Subcutaneous abdominal adipose tissue (tissue), 5 donors: ENCODE data around the gene ZNF382.
A peak's percentile ranks its signal among the peaks of the same experiment; 100 is the strongest.
"Not testable (repeated sequence)": the region's sequence is repeated elsewhere in the genome, so short reads cannot be mapped to it uniquely, and the experiment has no call there.

Experiments used
- H3K27ac ChIP-seq: one replicate; pipeline ENCODE4 v1.7.0; 2013; ENCODE audit warnings: low read depth, mild to moderate bottlenecking, inconsistent platforms, low read length, moderate library complexity
- H3K27me3 ChIP-seq, 5 donors: one replicate each; pipeline ENCODE4 v1.7.0; 2013; ENCODE audit warnings: low read length in 5 of 5, inconsistent platforms in 1 of 5; ENCODE audit not compliant: control insufficient read depth in 5 of 5, insufficient read depth in 4 of 5
- H3K36me3 ChIP-seq, 5 donors: one replicate each; pipeline ENCODE4 v1.7.0; 2013; ENCODE audit warnings: low read length in 5 of 5; ENCODE audit not compliant: control insufficient read depth in 5 of 5, insufficient read depth in 5 of 5
- H3K4me1 ChIP-seq, 5 donors: one replicate each; pipeline ENCODE4 v1.7.0; 2013; ENCODE audit warnings: low read length in 5 of 5, mild to moderate bottlenecking in 3 of 5, moderate library complexity in 1 of 5; ENCODE audit not compliant: control insufficient read depth in 5 of 5, insufficient read depth in 5 of 5
- H3K4me3 ChIP-seq, 5 donors: one replicate each; pipeline ENCODE4 v1.7.0; 2013; ENCODE audit warnings: low read length in 5 of 5, low read depth in 1 of 5
- H3K9ac ChIP-seq, 5 donors: one replicate each; pipeline ENCODE4 v1.7.0; 2013; ENCODE audit warnings: low read length in 5 of 5, mild to moderate bottlenecking in 4 of 5, moderate library complexity in 3 of 5
- H3K9me3 ChIP-seq, 5 donors: one replicate each; pipeline ENCODE4 v1.7.0; 2013; ENCODE audit warnings: low read length in 5 of 5; ENCODE audit not compliant: control insufficient read depth in 5 of 5
- donor health status: healthy.
- donor health status: healthy.
- donor health status: healthy.
- donor health status: healthy.
- donor health status: healthy.

The ZNF382 gene

DNA sequence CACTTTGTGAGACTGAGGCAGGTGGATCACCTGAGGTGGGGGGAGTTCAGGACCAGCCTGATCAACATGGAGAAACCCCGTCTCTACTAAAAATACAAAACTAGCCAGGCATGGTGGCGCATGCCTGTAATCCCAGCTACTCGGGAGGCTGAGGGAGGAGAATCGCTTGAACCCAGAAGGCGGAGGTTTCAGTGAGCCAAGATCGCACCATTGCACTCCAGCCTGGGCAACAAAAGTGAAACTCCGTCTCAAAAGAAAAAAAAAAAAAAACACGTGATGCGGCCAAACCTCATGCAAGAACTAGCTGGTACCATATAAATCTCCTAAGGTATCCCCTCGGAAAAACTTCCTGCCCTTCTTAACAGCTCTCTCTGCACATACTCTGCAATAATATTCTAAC, 2.4 kb upstream of the ZNF382 start:
- not testable (repeated sequence) for H3K36me3 ChIP-seq, H3K27ac ChIP-seq, H3K9ac ChIP-seq, H3K27me3 ChIP-seq, H3K4me3 ChIP-seq
- Histone ChIP-seq H3K4me1 (peaks cover 0 to 22% (median 12%) of the 10 kb centered on the region in 5 donors), H3K9me3 (peaks cover 2 to 23% (median 9%) of the 10 kb centered on the region in 5 donors)

GRCh38 chr19:36604656-36605100, 435 bp upstream of the ZNF382 start:
- Histone ChIP-seq H3K27ac (peak overlapping the region; percentile 49), H3K36me3 (peaks cover 0 to 18% (median 5%) of the 10 kb centered on the region in 5 donors), H3K9me3 (peaks cover 2 to 20% (median 17%) of the 10 kb centered on the region in 5 donors), H3K4me1 (peaks cover 0 to 22% (median 12%) of the 10 kb centered on the region in 5 donors), H3K9ac (peak overlapping the region in 4 of 5 donors; percentile 29 to 89 (median 82)), H3K27me3 (no peaks in the 10 kb centered on the region), H3K4me3 (peak overlapping the region; percentile 77 to 92 (median 82))

- Histone ChIP-seq H3K36me3 (peaks cover 3 to 25% (median 16%) of the 10 kb centered on the region in 5 donors), H3K4me3 (peak overlapping the region; percentile 77 to 87 (median 79)), H3K27ac (no peak overlapping the region), H3K4me1 (peaks cover 0 to 22% (median 12%) of the 10 kb centered on the region in 5 donors), H3K9ac (peak overlapping the region in 3 of 5 donors; percentile 79 to 89 (median 85)), H3K9me3 (peaks cover 2 to 23% (median 17%) of the 10 kb centered on the region in 5 donors), H3K27me3 (no peaks in the 10 kb centered on the region)
Measured at GRCh38 chr19:36605877-36606478, 865 bp downstream of the ZNF382 start.

- H3K4me1 ChIP-seq = peaks cover 0 to 9% (median 0%) of the 10 kb centered on the region in 5 donors
- no peak overlapping the region for H3K27ac ChIP-seq
- peaks cover 58 to 95% (median 89%) of the 10 kb centered on the region in 5 donors for H3K9me3 ChIP-seq
- H3K4me3 ChIP-seq = peak overlapping the region; percentile 20 to 57 (median 38)
- H3K36me3 ChIP-seq = peaks cover 0 to 40% (median 8%) of the 10 kb centered on the region in 5 donors
- H3K27me3 ChIP-seq = no peaks in the 10 kb centered on the region
- peak overlapping the region in 1 of 5 donors; percentile 21 for H3K9ac ChIP-seq
Measured at GRCh38 chr19:36627057-36627456, 21.9 kb downstream of the ZNF382 start.

DNA sequence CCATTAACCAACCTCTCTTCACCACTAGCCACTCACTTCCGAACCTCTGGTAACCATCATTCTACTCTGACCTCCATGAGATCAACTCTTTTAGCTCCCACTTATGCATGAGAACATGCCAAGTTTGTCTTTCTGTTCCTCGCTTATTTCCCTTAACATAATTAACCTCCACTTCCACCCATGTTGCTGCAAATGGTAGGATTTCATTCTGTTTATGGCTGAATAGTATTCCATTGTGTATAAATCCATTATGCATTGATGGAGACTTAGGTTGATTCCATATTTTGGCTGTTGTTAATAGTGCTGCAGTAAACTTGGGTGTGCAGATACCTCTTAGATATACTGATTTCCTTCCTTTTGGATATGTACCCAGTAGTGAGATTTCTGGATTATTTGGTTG, 30.2 kb downstream of the ZNF382 start:
- peaks cover 13 to 30% (median 15%) of the 10 kb centered on the region in 5 donors for H3K36me3 ChIP-seq
- no peak overlapping the region for H3K27ac ChIP-seq
- peaks cover 0 to 5% (median 0%) of the 10 kb centered on the region in 5 donors for H3K4me1 ChIP-seq
- H3K9me3 ChIP-seq = peaks cover 66 to 99% (median 95%) of the 10 kb centered on the region in 5 donors
- H3K4me3 ChIP-seq = peak overlapping the region; percentile 8 to 51 (median 25)
- no peak overlapping the region for H3K9ac ChIP-seq
- H3K27me3 ChIP-seq = no peaks in the 10 kb centered on the region

- peaks cover 0 to 5% (median 0%) of the 10 kb centered on the region in 5 donors for H3K4me1 ChIP-seq
- no peaks in the 10 kb centered on the region for H3K27me3 ChIP-seq
- peak overlapping the region; percentile 22 to 65 (median 28) for H3K4me3 ChIP-seq
- H3K9me3 ChIP-seq = peaks cover 69 to 100% (median 95%) of the 10 kb centered on the region in 5 donors
- H3K9ac ChIP-seq = no peak overlapping the region
- H3K27ac ChIP-seq = no peak overlapping the region
- peaks cover 20 to 40% (median 27%) of the 10 kb centered on the region in 5 donors for H3K36me3 ChIP-seq
Measured at GRCh38 chr19:36638862-36639510, 33.9 kb downstream of the ZNF382 start.

GRCh38 chr19:36646746-36647145, 41.6 kb downstream of the ZNF382 start:
- peaks cover 32 to 55% (median 42%) of the 10 kb centered on the region in 5 donors for H3K36me3 ChIP-seq
- H3K27ac ChIP-seq = no peak overlapping the region
- peaks cover 43 to 88% (median 74%) of the 10 kb centered on the region in 5 donors for H3K9me3 ChIP-seq

DNA sequence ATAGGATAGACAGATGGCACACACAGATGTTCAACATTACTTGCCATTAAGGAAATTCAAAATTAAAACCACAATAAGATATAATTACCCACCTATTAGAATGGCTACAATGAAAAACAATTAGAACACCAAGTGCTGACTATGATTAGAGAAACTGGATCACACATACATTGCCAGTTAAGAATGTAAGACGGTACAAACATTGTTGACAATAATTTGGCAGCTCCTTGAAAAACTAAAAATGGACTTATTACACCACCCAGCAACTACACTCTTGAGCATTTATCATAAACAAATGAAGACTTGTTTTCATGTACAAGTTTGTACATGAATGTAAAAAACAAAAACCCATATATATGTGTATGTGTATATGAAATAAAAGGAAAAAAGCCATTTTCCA, 47.8 kb downstream of the ZNF382 start:
- Histone ChIP-seq H3K27ac (no peak overlapping the region), H3K4me3 (peak overlapping the region in 3 of 5 donors; percentile 6 to 47 (median 16)), H3K9me3 (peaks cover 35 to 76% (median 68%) of the 10 kb centered on the region in 5 donors), H3K4me1 (no peaks in the 10 kb centered on the region), H3K36me3 (peaks cover 55 to 74% (median 59%) of the 10 kb centered on the region in 5 donors), H3K27me3 (no peaks in the 10 kb centered on the region), H3K9ac (no peak overlapping the region)

More at GRCh38 chr19:36646746-36647145, 41.6 kb downstream of the ZNF382 start:
- Histone ChIP-seq H3K4me1 (no peaks in the 10 kb centered on the region), H3K9ac (no peak overlapping the region), H3K27me3 (no peaks in the 10 kb centered on the region), H3K4me3 (peak overlapping the region in 4 of 5 donors; percentile 10 to 31 (median 16))

DNA sequence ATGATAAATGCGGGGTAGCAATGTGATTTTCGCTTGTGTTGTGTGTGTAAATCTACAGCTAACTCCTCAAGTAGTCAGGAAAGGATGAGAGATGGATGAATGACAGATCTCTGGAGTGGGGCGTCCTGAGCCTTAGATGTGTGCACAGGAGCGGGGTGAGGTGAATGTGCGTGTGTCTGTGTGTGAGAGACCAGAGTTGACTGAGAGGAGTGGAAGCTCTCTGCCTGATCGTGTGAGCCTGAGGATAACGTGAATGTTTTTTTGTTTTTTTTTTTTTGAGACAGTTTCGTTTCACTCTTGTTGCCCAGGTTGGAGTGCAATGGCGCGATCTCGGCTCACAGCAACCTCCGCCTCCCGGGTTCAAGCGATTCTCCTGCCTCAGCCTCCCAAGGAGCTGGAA, 60.7 kb downstream of the ZNF382 start:
- H3K9me3 ChIP-seq = peaks cover 8 to 52% (median 26%) of the 10 kb centered on the region in 5 donors
- H3K9ac ChIP-seq = peak overlapping the region in 1 of 5 donors; percentile 87
- H3K27me3 ChIP-seq = no peaks in the 10 kb centered on the region
- H3K27ac ChIP-seq = no peak overlapping the region
- H3K4me1 ChIP-seq = peaks cover 0 to 16% (median 11%) of the 10 kb centered on the region in 5 donors
- H3K36me3 ChIP-seq = peaks cover 2 to 9% (median 5%) of the 10 kb centered on the region in 5 donors
- peak overlapping the region; percentile 79 to 98 (median 86) for H3K4me3 ChIP-seq

- Histone ChIP-seq H3K27ac (no peak overlapping the region), H3K36me3 (peaks cover 12 to 20% (median 13%) of the 10 kb centered on the region in 5 donors), H3K9me3 (peaks cover 17 to 56% (median 47%) of the 10 kb centered on the region in 5 donors), H3K4me1 (peaks cover 0 to 16% (median 11%) of the 10 kb centered on the region in 5 donors), H3K4me3 (peak overlapping the region in 4 of 5 donors; percentile 1 to 40 (median 34)), H3K9ac (no peak overlapping the region), H3K27me3 (no peaks in the 10 kb centered on the region)
Measured at GRCh38 chr19:36668646-36669045, 63.5 kb downstream of the ZNF382 start.
